Kidney (tissue), 14 donors: ENCODE results near the gene ADARB1. TPM values are rescaled to one million over a fixed set of nuclear protein-coding genes. Genes with fewer than 3 reads are reported as not detected.
A peak's percentile ranks its signal among the peaks of the same experiment; 100 is the strongest.

Experiments
- DNase-seq, 5 donors: peaks; one replicate each; pipeline ENCODE4 v3.0.0-alpha.2; 2013 to 2020
- FAIRE-seq: peaks from 2 replicates; lab custom pipeline; 2012; peaks lifted over from hg19 to GRCh38; lab: Jason Lieb, UNC
- H3K27ac ChIP-seq, 2 donors: one replicate each; pipeline ENCODE4 v1.7.0; 2013; ENCODE audit warnings: low read depth in 2 of 2, low read length in 2 of 2, inconsistent platforms in 1 of 2
- H3K27me3 ChIP-seq: one replicate; pipeline ENCODE4 v1.7.1; 2013; ENCODE audit warnings: low read length, inconsistent platforms; ENCODE audit not compliant: control insufficient read depth, insufficient read depth
- H3K36me3 ChIP-seq, 3 donors: one replicate each; pipeline versions ENCODE4 v1.7.0 to v1.7.1; 2013; ENCODE audit warnings: low read length in 3 of 3, control low read depth in 1 of 3, inconsistent platforms in 1 of 3; ENCODE audit not compliant: insufficient read depth in 3 of 3, control insufficient read depth in 2 of 3
- H3K4me1 ChIP-seq, 3 donors: one replicate each; pipeline versions ENCODE4 v1.7.0 to v1.7.1; 2013; ENCODE audit warnings: low read length in 3 of 3, inconsistent platforms in 1 of 3, low read depth in 1 of 3; ENCODE audit not compliant: control insufficient read depth in 2 of 3, insufficient read depth in 2 of 3
- H3K4me3 ChIP-seq, 3 donors: one replicate each; pipeline versions ENCODE4 v1.7.0 to v1.8.1; 2013; ENCODE audit warnings: low read length in 3 of 3, control low read depth in 1 of 3, inconsistent platforms in 1 of 3
- H3K9ac ChIP-seq, 3 donors: one replicate each; pipeline versions ENCODE4 v1.7.0 to v1.7.1; 2013; ENCODE audit warnings: low read length in 3 of 3, control low read depth in 1 of 3, inconsistent platforms in 1 of 3
- H3K9me3 ChIP-seq, 3 donors: one replicate each; pipeline versions ENCODE4 v1.7.0 to v1.7.1; 2013; ENCODE audit warnings: low read length in 3 of 3, control low read depth in 1 of 3, inconsistent platforms in 1 of 3; ENCODE audit not compliant: control insufficient read depth in 2 of 3, insufficient read depth in 1 of 3
- intact Hi-C: fragments of 100-400 bp; cut with DNase I; formaldehyde crosslinking; loops from one replicate; pipeline ENCODE4 v1.11.1; 2022
- polyA plus RNA-seq: library from polyadenylated mRNA; stranded (reverse); fragments of 350-450 nt; fragmentation: Illumina TruSeq; extraction: RNeasy Lipid Tissue Mini Kit (QIAGEN cat#74804); gene quantifications from one replicate; pipeline ENCODE4 v1.2.3, GENCODE V29; 2014; ENCODE audit warnings: low read depth, low replicate concordance; ENCODE audit not compliant: insufficient read depth
- total RNA-seq: library from RNA; stranded (reverse); fragmentation: NEBNext Ultra II Directional; extraction: Animal tissue kit (Norgen Biotek cat#: 25700); gene quantifications from one replicate; pipeline ENCODE4 v1.2.1, GENCODE V29; 2021
- TF ChIP-seq, protein P1 (sequence below): IDR thresholded peaks from 3 replicates; pipeline ENCODE4 v1.5.1; 2012; ENCODE audit warnings: mild to moderate bottlenecking, moderate library complexity, borderline replicate concordance; ENCODE audit not compliant: insufficient read depth; ENCODE audit errors: extremely low read depth
- donor health status: control.
- donor health status: control.
- donor health status: control.
- donor health status: control.
- donor health status: control.
- donor health status: DM: yes; HTN: yes; CAD: no.
- donor health status: Normal renal cell carcinoma (clear cell type).

The ADARB1 gene
- total and polyA plus RNA-seq, 2 donors from 2014 or later = 6.7 to 34.9 TPM

- H3K27me3 ChIP-seq = no peaks in the 10 kb centered on the region
- H3K27ac ChIP-seq = no peak overlapping the region
- no peaks in the 10 kb centered on the region for H3K36me3 ChIP-seq
- no peak overlapping the region for H3K9ac ChIP-seq
- peaks cover 0 to 4% (median 0%) of the 10 kb centered on the region in 3 donors for H3K9me3 ChIP-seq
- peak in 2 of 5 donors; percentile 42 to 55 for DNase-seq
- H3K4me1 ChIP-seq = no peaks in the 10 kb centered on the region
- intact Hi-C loops = no loop called here
- no peak overlapping the region for H3K4me3 ChIP-seq
- TF ChIP-seq, protein P1, sequence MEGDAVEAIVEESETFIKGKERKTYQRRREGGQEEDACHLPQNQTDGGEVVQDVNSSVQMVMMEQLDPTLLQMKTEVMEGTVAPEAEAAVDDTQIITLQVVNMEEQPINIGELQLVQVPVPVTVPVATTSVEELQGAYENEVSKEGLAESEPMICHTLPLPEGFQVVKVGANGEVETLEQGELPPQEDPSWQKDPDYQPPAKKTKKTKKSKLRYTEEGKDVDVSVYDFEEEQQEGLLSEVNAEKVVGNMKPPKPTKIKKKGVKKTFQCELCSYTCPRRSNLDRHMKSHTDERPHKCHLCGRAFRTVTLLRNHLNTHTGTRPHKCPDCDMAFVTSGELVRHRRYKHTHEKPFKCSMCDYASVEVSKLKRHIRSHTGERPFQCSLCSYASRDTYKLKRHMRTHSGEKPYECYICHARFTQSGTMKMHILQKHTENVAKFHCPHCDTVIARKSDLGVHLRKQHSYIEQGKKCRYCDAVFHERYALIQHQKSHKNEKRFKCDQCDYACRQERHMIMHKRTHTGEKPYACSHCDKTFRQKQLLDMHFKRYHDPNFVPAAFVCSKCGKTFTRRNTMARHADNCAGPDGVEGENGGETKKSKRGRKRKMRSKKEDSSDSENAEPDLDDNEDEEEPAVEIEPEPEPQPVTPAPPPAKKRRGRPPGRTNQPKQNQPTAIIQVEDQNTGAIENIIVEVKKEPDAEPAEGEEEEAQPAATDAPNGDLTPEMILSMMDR = no peak
- no peak for FAIRE-seq
These were observed 6.7 kb upstream of the ADARB1 start for GRCh38 chr21:45067462-45068285.

DNA sequence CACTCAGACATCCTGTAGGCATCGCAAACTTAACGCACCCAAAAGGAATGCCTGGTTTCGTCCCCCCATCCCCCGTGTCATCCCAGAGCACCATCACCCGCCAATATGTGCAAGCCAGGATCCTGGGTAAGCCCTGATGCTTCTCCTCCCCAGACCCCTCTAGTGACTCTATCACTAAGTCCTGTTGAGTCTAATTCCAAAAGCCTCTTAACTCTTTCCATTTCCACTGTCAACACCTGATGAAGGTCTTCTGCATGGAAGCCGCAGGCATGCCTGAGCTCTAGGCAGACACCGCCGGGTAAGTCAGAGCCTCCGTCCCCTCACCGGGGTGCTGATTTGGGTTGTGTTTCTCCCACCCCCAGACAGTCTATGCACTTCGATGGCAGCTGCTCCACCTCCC lies 5.3 kb upstream of the ADARB1 start:
- H3K4me1 ChIP-seq = no peaks in the 10 kb centered on the region
- no peaks in the 10 kb centered on the region for H3K36me3 ChIP-seq
- no peak for FAIRE-seq
- TF ChIP-seq, protein P1 = no peak
- no peak overlapping the region for H3K27ac ChIP-seq
- intact Hi-C loops = no loop called here
- no peak overlapping the region for H3K9ac ChIP-seq
- H3K4me3 ChIP-seq = no peak overlapping the region
- H3K27me3 ChIP-seq = no peaks in the 10 kb centered on the region
- no peak for DNase-seq
- H3K9me3 ChIP-seq = no peaks in the 10 kb centered on the region

DNA sequence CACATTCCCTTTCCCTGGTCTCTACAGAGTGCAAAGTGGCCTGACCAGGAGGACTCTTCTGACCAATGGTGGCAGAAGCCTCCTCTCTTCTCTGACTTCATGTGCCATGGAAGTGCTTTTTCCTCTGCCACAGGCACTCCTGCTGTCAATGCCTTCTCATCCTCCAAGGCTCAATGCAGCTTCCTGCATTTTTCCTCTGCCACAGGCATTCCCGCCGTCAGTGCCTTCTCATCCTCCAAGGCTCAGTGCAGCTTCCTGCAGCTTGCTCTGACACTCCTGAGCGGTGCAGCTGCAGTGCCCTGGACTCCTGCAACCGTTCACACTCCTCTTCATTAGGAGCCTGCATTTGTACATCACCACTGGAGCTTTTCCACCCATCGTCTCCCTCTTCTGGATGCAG lies 4.7 kb upstream of the ADARB1 start:
- DNase-seq (no peak), FAIRE-seq (no peak)
- Histone ChIP-seq H3K9ac (no peak overlapping the region), H3K9me3 (no peaks in the 10 kb centered on the region), H3K4me3 (no peak overlapping the region), H3K27ac (no peak overlapping the region), H3K4me1 (no peaks in the 10 kb centered on the region), H3K27me3 (no peaks in the 10 kb centered on the region), H3K36me3 (no peaks in the 10 kb centered on the region)
- TF ChIP-seq, protein P1 = no peak
- intact Hi-C loops = no loop called here
